ENCODE data around the gene AUTS2.

AUTS2 gene

GRCh38 chr7:69827140-69827539 is 228.9 kb downstream of the AUTS2 start:
- no peak for DNase-seq

- no peak for DNase-seq
These were observed 229.3 kb downstream of the AUTS2 start for GRCh38 chr7:69827558-69827957.

- DNase-seq, result no peak
These were observed 234.1 kb downstream of the AUTS2 start for GRCh38 chr7:69832356-69832755.

- DNase-seq, result no peak
These were observed 235.7 kb downstream of the AUTS2 start for GRCh38 chr7:69833964-69834363.

GRCh38 chr7:69836702-69837101 is 238.4 kb downstream of the AUTS2 start:
- DNase-seq, result no peak

GRCh38 chr7:69837387-69838068 is 239.3 kb downstream of the AUTS2 start:
- peak; percentile 38 for DNase-seq

- DNase-seq, result no peak
These were observed 241.5 kb downstream of the AUTS2 start for GRCh38 chr7:69839782-69840181.

- no peak for DNase-seq
These were observed 242.0 kb downstream of the AUTS2 start for GRCh38 chr7:69840248-69840647.

GRCh38 chr7:69843653-69844052 is 245.4 kb downstream of the AUTS2 start:
- DNase-seq, result no peak

GRCh38 chr7:69844264-69844868 is 246.1 kb downstream of the AUTS2 start:
- no peak for DNase-seq

GRCh38 chr7:69845721-69846495 is 247.6 kb downstream of the AUTS2 start:
- DNase-seq, result no peak

GRCh38 chr7:69847921-69848612 is 249.8 kb downstream of the AUTS2 start:
- no peak for DNase-seq

- DNase-seq, result no peak
These were observed 251.0 kb downstream of the AUTS2 start for GRCh38 chr7:69849268-69849667.

GRCh38 chr7:69857014-69857413 is 258.7 kb downstream of the AUTS2 start:
- no peak for DNase-seq

- DNase-seq, result no peak
These were observed 260.2 kb downstream of the AUTS2 start for GRCh38 chr7:69858471-69858870.

GRCh38 chr7:69859342-69859741 is 261.1 kb downstream of the AUTS2 start:
- no peak for DNase-seq

- no peak for DNase-seq
These were observed 262.2 kb downstream of the AUTS2 start for GRCh38 chr7:69860486-69860885.

- DNase-seq, result no peak
These were observed 262.8 kb downstream of the AUTS2 start for GRCh38 chr7:69860941-69861622.

GRCh38 chr7:69862413-69863064 is 264.3 kb downstream of the AUTS2 start:
- no peak for DNase-seq

GRCh38 chr7:69864274-69864673 is 266.0 kb downstream of the AUTS2 start:
- DNase-seq, result peak; percentile 76

GRCh38 chr7:69864822-69865221 is 266.5 kb downstream of the AUTS2 start:
- DNase-seq, result peak; percentile 62

GRCh38 chr7:69868921-69869320 is 270.6 kb downstream of the AUTS2 start:
- no peak for DNase-seq
